HepG2 (cell line): Measurements from ENCODE around the gene C19orf47.

Source experiments
- CTCF ChIP-seq: sonication (generic); formaldehyde crosslinking; IDR thresholded peaks from 2 replicates; pipeline ENCODE4 v1.5.0; 2020; ENCODE audit warnings: mild to moderate bottlenecking, missing genetic modification reagents, moderate library complexity
- POLR2A ChIP-seq, 2 experiments: IDR thresholded peaks; 2 replicates each; pipeline ENCODE4 v1.6.1; 2011; ENCODE audit warnings: low read depth in 2 of 2, low read length in 2 of 2, mild to moderate bottlenecking in 1 of 2, moderate library complexity in 1 of 2; ENCODE audit not compliant: insufficient read depth in 1 of 2
- RERE ChIP-seq: IDR thresholded peaks from 2 replicates; pipeline ENCODE4 v1.6.1; 2016; ENCODE audit warnings: low read depth, missing genetic modification reagents, missing compliant biosample characterization
- SMARCC2 ChIP-seq: fragments of 450-650 bp; IDR thresholded peaks from 2 replicates; pipeline ENCODE4 v1.6.1; 2017; ENCODE audit warnings: antibody characterized with exemption, mild to moderate bottlenecking
- SRF ChIP-seq: IDR thresholded peaks from 2 replicates; pipeline ENCODE4 v1.6.1; 2011; ENCODE audit warnings: mild to moderate bottlenecking, low read depth, low read length, moderate library complexity
- U2AF2 ChIP-seq: fragments of 200-400 bp; formaldehyde crosslinking; IDR thresholded peaks from 2 replicates; pipeline ENCODE4 v1.6.1; 2017; ENCODE audit warnings: low read depth, mild to moderate bottlenecking, low read length
- WIZ ChIP-seq: sonication (generic); formaldehyde crosslinking; IDR thresholded peaks from 2 replicates; pipeline ENCODE4 v1.5.1; 2020; ENCODE audit warnings: mild to moderate bottlenecking, missing genetic modification reagents
- ZNF331 ChIP-seq: sonication (generic); formaldehyde crosslinking; IDR thresholded peaks from 2 replicates; pipeline ENCODE4 v1.4.0; 2020; ENCODE audit warnings: missing genetic modification reagents
- ZNF367 ChIP-seq: sonication (generic); formaldehyde crosslinking; IDR thresholded peaks from 2 replicates; pipeline ENCODE4 v1.4.0; 2020; ENCODE audit warnings: missing genetic modification reagents, borderline replicate concordance
- ZNF839 ChIP-seq: sonication (generic); formaldehyde crosslinking; IDR thresholded peaks from 2 replicates; pipeline ENCODE4 v1.4.0; 2020; ENCODE audit warnings: missing genetic modification reagents, mild to moderate bottlenecking, borderline replicate concordance
- TF ChIP-seq, protein P1 (sequence below): sonication (generic); formaldehyde crosslinking; IDR thresholded peaks from 2 replicates; pipeline ENCODE4 v1.5.1; 2020; ENCODE audit warnings: missing genetic modification reagents, mild to moderate bottlenecking, borderline replicate concordance

DNA sequence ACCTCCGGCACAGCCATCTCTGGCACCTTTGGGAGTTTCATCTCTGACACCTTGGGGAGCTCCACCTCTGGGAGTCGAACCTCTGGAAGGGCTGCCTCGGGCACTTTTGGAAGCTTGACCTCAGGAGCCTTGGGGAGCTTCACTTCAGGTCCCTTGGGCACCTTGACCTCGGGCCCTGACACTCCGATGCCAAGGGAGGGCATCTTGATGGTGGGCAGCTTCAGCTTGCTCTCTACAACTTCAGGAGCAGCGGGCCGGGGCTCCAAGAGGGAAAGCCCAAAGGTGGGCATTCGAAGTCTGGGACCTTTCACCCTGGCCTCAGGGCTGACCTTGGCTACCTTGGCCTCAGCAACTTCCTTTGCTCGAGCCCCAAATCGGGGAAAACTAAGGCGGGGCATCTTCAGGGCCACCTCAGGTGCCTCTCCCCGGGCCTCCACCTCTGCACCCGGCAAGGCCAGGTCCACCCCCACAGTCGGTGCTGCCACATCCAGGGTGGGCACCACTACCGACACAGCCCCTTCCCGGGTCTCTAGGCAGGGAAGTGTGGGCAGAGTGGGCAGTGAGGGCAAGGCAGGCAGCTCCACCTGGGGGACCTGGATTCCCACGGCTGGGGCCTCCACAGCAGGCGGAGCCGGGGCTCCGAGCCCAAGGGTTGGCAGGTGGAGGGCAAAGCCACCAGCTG is 48.8 kb upstream of the C19orf47 start:
- no peak for TF ChIP-seq ZNF331 (CRISPR knock-in tag)
- no peak for TF ChIP-seq SRF
- no peak for TF ChIP-seq WIZ
- no peak for TF ChIP-seq U2AF2
- no peak for TF ChIP-seq SMARCC2
- TF ChIP-seq, protein P1, sequence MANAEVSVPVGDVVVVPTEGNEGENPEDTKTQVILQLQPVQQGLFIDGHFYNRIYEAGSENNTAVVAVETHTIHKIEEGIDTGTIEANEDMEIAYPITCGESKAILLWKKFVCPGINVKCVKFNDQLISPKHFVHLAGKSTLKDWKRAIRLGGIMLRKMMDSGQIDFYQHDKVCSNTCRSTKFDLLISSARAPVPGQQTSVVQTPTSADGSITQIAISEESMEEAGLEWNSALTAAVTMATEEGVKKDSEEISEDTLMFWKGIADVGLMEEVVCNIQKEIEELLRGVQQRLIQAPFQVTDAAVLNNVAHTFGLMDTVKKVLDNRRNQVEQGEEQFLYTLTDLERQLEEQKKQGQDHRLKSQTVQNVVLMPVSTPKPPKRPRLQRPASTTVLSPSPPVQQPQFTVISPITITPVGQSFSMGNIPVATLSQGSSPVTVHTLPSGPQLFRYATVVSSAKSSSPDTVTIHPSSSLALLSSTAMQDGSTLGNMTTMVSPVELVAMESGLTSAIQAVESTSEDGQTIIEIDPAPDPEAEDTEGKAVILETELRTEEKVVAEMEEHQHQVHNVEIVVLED = no peak
- TF ChIP-seq CTCF (CRISPR knock-in tag) = no peak
- TF ChIP-seq ZNF839 (CRISPR knock-in tag) = no peak
- TF ChIP-seq ZNF367 = no peak
- TF ChIP-seq RERE (CRISPR knock-in tag) = no peak
- TF ChIP-seq POLR2A (IDR thresholded peaks at IDR 0.05; ENCODE audit: insufficient read depth in 1 of 2, low read depth in 2 of 2, low read length in 2 of 2) = no peak
